Heart right ventricle (tissue), 16 donors: ENCODE data around the gene RPGR. TPM values are rescaled to one million over a fixed set of nuclear protein-coding genes. Genes with fewer than 3 reads are reported as not detected.

Experiments
- ATAC-seq, 8 donors: fragments of 200-7000 bp; cut with Tn5 transposase; one replicate each; pipeline ENCODE4 v1.9.1; 2020; ENCODE audit warnings: mild to moderate bottlenecking in 8 of 8, moderate library complexity in 8 of 8, moderate number of reproducible peaks in 1 of 8
- DNase-seq, 2 donors: peaks; one replicate each; pipeline ENCODE4 v3.0.0-alpha.2; 2020
- H3K27ac ChIP-seq, 10 donors: fragments of 200-600 bp; sonication (generic) in 2 of 10; one replicate each; pipeline versions ENCODE4 v1.5.0 to v1.8.0; 2020 to 2022; ENCODE audit warnings: mild to moderate bottlenecking in 3 of 10
- H3K27me3 ChIP-seq, 7 donors: fragments of 200-600 bp; one replicate each; pipeline ENCODE4 v1.8.0; 2021 to 2022; ENCODE audit warnings: mild to moderate bottlenecking in 2 of 7
- H3K36me3 ChIP-seq, 9 donors: fragments of 200-600 bp; sonication (generic) in 1 of 9; one replicate each; pipeline versions ENCODE4 v1.5.0 to v1.8.0; 2020 to 2022; ENCODE audit warnings: mild to moderate bottlenecking in 2 of 9
- H3K4me1 ChIP-seq, 9 donors: fragments of 200-600 bp; sonication (generic) in 1 of 9; one replicate each; pipeline versions ENCODE4 v1.5.0 to v1.8.0; 2020 to 2022; ENCODE audit warnings: mild to moderate bottlenecking in 4 of 9
- H3K4me3 ChIP-seq, 10 donors: fragments of 200-600 bp; sonication (generic) in 2 of 10; one replicate each; pipeline versions ENCODE4 v1.5.0 to v1.8.0; 2020 to 2022; ENCODE audit warnings: mild to moderate bottlenecking in 7 of 10, moderate library complexity in 2 of 10
- H3K9me3 ChIP-seq, 11 donors: fragments of 200-600 bp in 10 of 11; sonication (generic) in 2 of 11; one replicate each; pipeline versions ENCODE4 v1.5.0 to v1.8.0; 2013 to 2022; ENCODE audit warnings: mild to moderate bottlenecking in 2 of 11, control low read depth in 1 of 11, moderate library complexity in 1 of 11
- CTCF ChIP-seq, 9 donors: fragments of 200-600 bp; sonication (generic) in 2 of 9; IDR thresholded peaks; one replicate each; pipeline versions ENCODE4 v1.5.0 to v1.8.0; 2021 to 2022; ENCODE audit warnings: antibody characterized with exemption in 9 of 9, mild to moderate bottlenecking in 5 of 9, moderate library complexity in 1 of 9
- WGBS, 2 donors: extraction: QIAGEN DNeasy Blood & Tissue Kit; methylation state at CpG; one replicate each; pipeline ENCODE4 v1.1.7; 2013; ENCODE audit warnings: inconsistent platforms in 1 of 2; 5-methylcytosine and 5-hydroxymethylcytosine counted together
- intact Hi-C, 10 donors: fragments of 100-400 bp; cut with DNase I; formaldehyde crosslinking; loops; one replicate each; pipeline versions ENCODE4 v1.11.1 to v1.14.2; 2022
- polyA plus RNA-seq, 2 donors: library from polyadenylated mRNA; stranded (reverse); fragments of 200-250 nt; gene quantifications; one replicate each; pipeline ENCODE4 v1.2.3, GENCODE V29; 2013
- total RNA-seq, 10 donors: library from RNA; stranded (reverse); fragmentation: NEBNext Ultra II Directional in 3 of 10; extraction: Animal tissue kit (Norgen Biotek cat#: 25700) in 3 of 10; gene quantifications; one replicate each; pipeline versions ENCODE4 v1.2.1 to v1.2.4, GENCODE V29; 2021 to 2023
- donor health status: Arrhythmogenic right ventricular cardiomyopathy.
- donor health status: ischemic (EF 13 %, LVEDD 7.1; RV severe dilation, severe dysfunction).
- donor health status: healthy with polysubstance abuse.
- donor health status: DM: no; HTN: yes; CAD: no.
- donor health status: DM: no; HTN: no; CAD: no.
- donor health status: ischemic (EF 25% LVEDD 6.9; RV normal size, moderate dysfunction).
- donor health status: ischemic (EF 25% LVEDD 5.7; RV mildly dilated, moderate dysfunction).
- donor health status: healthy.
- donor health status: DM: yes; HTN: yes; CAD: no.
- donor health status: Ischemic cardiomyopathy.
- donor health status: ischemic (EF 35%, LVEDD 5.7; RV mildly dilated, moderate dysfunction).
- donor health status: nonischemic (EF 11% LVEDD 7.7; RV severe dilation, severe dysfunction).
- donor health status: DM: yes; HTN: yes; CAD: no.
- donor health status: PGD.
- donor health status: ischemic (EF 29% LVEDD 5.4; RV normal size, mild dysfunction).
- donor health status: nonischemic (EF 23%, LVEDD 6.1; RV moderate dilation, normal function).

RPGR gene
- total and polyA plus RNA-seq, 12 donors = 3.8 to 30.3 (median 6.0) TPM

- ATAC-seq = no peak
- no peaks in the 10 kb centered on the region for H3K9me3 ChIP-seq
- H3K36me3 ChIP-seq = peaks cover 0 to 48% (median 0%) of the 10 kb centered on the region in 9 donors
- intact Hi-C loops = no loop called here
- H3K27ac ChIP-seq = no peak overlapping the region
- TF ChIP-seq CTCF (IDR thresholded peaks at IDR 0.05) = no peak
- H3K4me1 ChIP-seq = no peaks in the 10 kb centered on the region
- no peak for DNase-seq
- H3K27me3 ChIP-seq = peaks cover 0 to 9% (median 0%) of the 10 kb centered on the region in 7 donors
- WGBS, 2 donors = 98% methylated on average over 2 of the region's 2 CpGs
- no peak overlapping the region for H3K4me3 ChIP-seq
Measured at GRCh38 chrX:38311743-38312142, 15.6 kb downstream of the RPGR start.

DNA sequence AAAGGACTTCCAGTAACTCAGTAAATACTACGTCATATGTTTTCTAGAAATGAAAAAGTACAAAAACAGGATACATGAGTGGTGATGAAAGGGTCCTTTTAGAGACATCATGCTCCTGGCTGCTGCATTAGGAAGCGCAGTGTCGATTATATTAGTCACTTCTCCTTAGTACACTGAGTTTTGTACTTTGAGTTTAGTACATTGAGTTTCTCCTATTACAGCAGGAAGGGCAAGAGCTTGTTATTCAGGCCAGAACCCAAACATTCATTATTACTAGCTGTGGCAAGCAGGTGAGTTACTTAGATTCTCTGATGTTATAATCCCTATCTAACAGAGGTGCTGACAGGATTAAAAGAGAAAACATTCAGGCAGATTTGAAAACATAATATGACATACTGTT lies 21.3 kb downstream of the RPGR start:
- peak in 2 of 8 donors; percentile 80 to 92 for ATAC-seq
- TF ChIP-seq CTCF (IDR thresholded peaks at IDR 0.05) = no peak
- Histone ChIP-seq H3K4me3 (no peak overlapping the region), H3K36me3 (peaks cover 0 to 20% (median 0%) of the 10 kb centered on the region in 9 donors), H3K4me1 (no peaks in the 10 kb centered on the region), H3K27me3 (peaks cover 0 to 9% (median 0%) of the 10 kb centered on the region in 7 donors), H3K27ac (peak overlapping the region in 1 of 10 donors; percentile 51), H3K9me3 (no peaks in the 10 kb centered on the region)
- intact Hi-C loops = no loop called here
- 61 to 70% methylated on average over 3 of the region's 3 CpGs for WGBS, 2 donors
- DNase-seq = no peak

DNA sequence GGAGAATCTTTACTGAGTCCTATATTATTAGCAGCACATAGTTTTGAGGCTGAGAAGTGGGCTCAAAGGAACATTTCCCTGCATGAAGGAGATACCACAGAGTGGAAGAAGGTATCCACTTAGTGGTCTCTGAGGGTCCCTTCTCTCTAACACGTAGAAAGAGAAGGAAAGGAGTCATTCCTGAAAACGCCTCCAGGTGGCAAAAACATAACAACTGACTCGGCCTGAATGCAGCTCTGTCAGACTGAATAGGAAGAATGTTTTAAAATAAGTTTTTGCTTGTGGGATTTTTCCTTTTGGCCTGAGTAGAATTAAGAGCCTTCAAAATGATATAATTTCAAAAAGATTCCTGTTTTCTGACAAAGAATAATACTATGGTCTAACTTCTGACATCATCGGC lies 23.3 kb downstream of the RPGR start:
- H3K9me3 ChIP-seq = no peaks in the 10 kb centered on the region
- no peak overlapping the region for H3K4me3 ChIP-seq
- intact Hi-C loops = no loop called here
- 53 to 66% methylated on average over 4 of the region's 4 CpGs for whole genome bisulfite sequencing, 2 donors
- DNase-seq (no peak), ATAC-seq (no peak)
- no peaks in the 10 kb centered on the region for H3K4me1 ChIP-seq
- TF ChIP-seq CTCF (IDR thresholded peaks at IDR 0.05) = peak in 5 of 9 donors; percentile 14 to 29 (median 22)
- peaks cover 0 to 18% (median 0%) of the 10 kb centered on the region in 9 donors for H3K36me3 ChIP-seq
- H3K27me3 ChIP-seq = no peaks in the 10 kb centered on the region
- no peak overlapping the region for H3K27ac ChIP-seq

- TF ChIP-seq CTCF (IDR thresholded peaks at IDR 0.05) = no peak
- H3K27ac ChIP-seq = no peak overlapping the region
- H3K4me3 ChIP-seq = no peak overlapping the region
- intact Hi-C loops = no loop called here
- 83% methylated on average over 2 of the region's 2 CpGs for WGBS, 2 donors
- no peaks in the 10 kb centered on the region for H3K9me3 ChIP-seq
- no peaks in the 10 kb centered on the region for H3K4me1 ChIP-seq
- no peak for DNase-seq
- no peak for ATAC-seq
- H3K36me3 ChIP-seq = peaks cover 0 to 27% (median 0%) of the 10 kb centered on the region in 9 donors
- H3K27me3 ChIP-seq = peaks cover 0 to 18% (median 0%) of the 10 kb centered on the region in 7 donors
Measured at GRCh38 chrX:38293741-38294140, 33.6 kb downstream of the RPGR start.
